ENCODE data around the gene LMTK2.

The LMTK2 gene

GRCh38 chr7:98078197-98078870, 28.3 kb upstream of the LMTK2 start:
- no peaks in the 10 kb centered on the region for H3F3A ChIP-seq (ENCODE audit: low read depth)
- no peaks in the 10 kb centered on the region for H3K9me2 ChIP-seq (replicated peaks; ENCODE audit: low read depth, low read length)
- TF ChIP-seq EZH2phosphoT487 (IDR thresholded peaks at IDR 0.05; ENCODE audit: borderline replicate concordance) (no peak), CTCF (conservative IDR thresholded peaks at IDR 0.05; ENCODE audit: low read length) (no peak)
- no peaks in the 10 kb centered on the region for H3K27me3 ChIP-seq (ENCODE audit: insufficient read depth, low read length, poor library complexity, severe bottlenecking)
- H3K4me3 ChIP-seq (ENCODE audit: low read length, poor library complexity, severe bottlenecking), result no peak overlapping the region
- no peaks in the 10 kb centered on the region for H3K4me1 ChIP-seq (ENCODE audit: insufficient read depth, low read length, poor library complexity, severe bottlenecking)
- no peak overlapping the region for H3K9ac ChIP-seq (ENCODE audit: low read depth, low read length, poor library complexity, severe bottlenecking)
- H4K20me1 ChIP-seq (ENCODE audit: insufficient read depth, low read length, poor library complexity, severe bottlenecking), result no peaks in the 10 kb centered on the region
- no peak overlapping the region for H2AFZ ChIP-seq (ENCODE audit: low read length)
- H3K79me2 ChIP-seq (ENCODE audit: insufficient read depth, low read length), result no peaks in the 10 kb centered on the region
- H3K4me2 ChIP-seq (ENCODE audit: low read depth, low read length, poor library complexity, severe bottlenecking), result no peak overlapping the region
- no peaks in the 10 kb centered on the region for H3K9me3 ChIP-seq (ENCODE audit: insufficient read depth, low read depth, low read length)
- H3K36me3 ChIP-seq (ENCODE audit: insufficient read depth, low read length), result no peaks in the 10 kb centered on the region

GRCh38 chr7:98079891-98080648, 26.6 kb upstream of the LMTK2 start:
- Histone ChIP-seq H3K27me3 (ENCODE audit: insufficient read depth, low read length, poor library complexity, severe bottlenecking) (no peaks in the 10 kb centered on the region), H3K36me3 (ENCODE audit: insufficient read depth, low read length) (no peaks in the 10 kb centered on the region), H3K9me3 (ENCODE audit: insufficient read depth, low read depth, low read length) (no peaks in the 10 kb centered on the region), H4K20me1 (ENCODE audit: insufficient read depth, low read length, poor library complexity, severe bottlenecking) (no peaks in the 10 kb centered on the region), H3K4me2 (ENCODE audit: low read depth, low read length, poor library complexity, severe bottlenecking) (no peak overlapping the region), H3K4me1 (ENCODE audit: insufficient read depth, low read length, poor library complexity, severe bottlenecking) (no peaks in the 10 kb centered on the region), H3K9ac (ENCODE audit: low read depth, low read length, poor library complexity, severe bottlenecking) (no peak overlapping the region), H3K9me2 (replicated peaks; ENCODE audit: low read depth, low read length) (no peaks in the 10 kb centered on the region), H3F3A (ENCODE audit: low read depth) (no peaks in the 10 kb centered on the region), H3K79me2 (ENCODE audit: insufficient read depth, low read length) (no peaks in the 10 kb centered on the region), H2AFZ (ENCODE audit: low read length) (no peak overlapping the region), H3K4me3 (ENCODE audit: low read length, poor library complexity, severe bottlenecking) (no peak overlapping the region)
- TF ChIP-seq EZH2phosphoT487 (IDR thresholded peaks at IDR 0.05; ENCODE audit: borderline replicate concordance) (no peak), CTCF (conservative IDR thresholded peaks at IDR 0.05; ENCODE audit: low read length) (no peak)

GRCh38 chr7:98081319-98081718, 25.3 kb upstream of the LMTK2 start:
- no peaks in the 10 kb centered on the region for H3K79me2 ChIP-seq (ENCODE audit: insufficient read depth, low read length)
- no peaks in the 10 kb centered on the region for H3F3A ChIP-seq (ENCODE audit: low read depth)
- H3K9me2 ChIP-seq (replicated peaks; ENCODE audit: low read depth, low read length), result no peaks in the 10 kb centered on the region
- no peak for TF ChIP-seq EZH2phosphoT487 (IDR thresholded peaks at IDR 0.05; ENCODE audit: borderline replicate concordance)
- TF ChIP-seq CTCF (conservative IDR thresholded peaks at IDR 0.05; ENCODE audit: low read length), result no peak
- H2AFZ ChIP-seq (ENCODE audit: low read length), result no peak overlapping the region
- no peaks in the 10 kb centered on the region for H3K36me3 ChIP-seq (ENCODE audit: insufficient read depth, low read length)
- no peaks in the 10 kb centered on the region for H3K4me1 ChIP-seq (ENCODE audit: insufficient read depth, low read length, poor library complexity, severe bottlenecking)
- H3K9ac ChIP-seq (ENCODE audit: low read depth, low read length, poor library complexity, severe bottlenecking), result no peak overlapping the region
- H4K20me1 ChIP-seq (ENCODE audit: insufficient read depth, low read length, poor library complexity, severe bottlenecking), result no peaks in the 10 kb centered on the region
- H3K4me3 ChIP-seq (ENCODE audit: low read length, poor library complexity, severe bottlenecking), result no peak overlapping the region
- no peaks in the 10 kb centered on the region for H3K27me3 ChIP-seq (ENCODE audit: insufficient read depth, low read length, poor library complexity, severe bottlenecking)
- H3K4me2 ChIP-seq (ENCODE audit: low read depth, low read length, poor library complexity, severe bottlenecking), result no peak overlapping the region
- no peaks in the 10 kb centered on the region for H3K9me3 ChIP-seq (ENCODE audit: insufficient read depth, low read depth, low read length)

Data from Loucy (cell line).